ENCODE measurements around the gene SPIN1. TPM values are rescaled to one million over a fixed set of nuclear protein-coding genes. Genes with fewer than 3 reads are reported as not detected.

Gene SPIN1
- total RNA-seq, 1 experiment from 2014 or later, result 76.9 TPM

DNA sequence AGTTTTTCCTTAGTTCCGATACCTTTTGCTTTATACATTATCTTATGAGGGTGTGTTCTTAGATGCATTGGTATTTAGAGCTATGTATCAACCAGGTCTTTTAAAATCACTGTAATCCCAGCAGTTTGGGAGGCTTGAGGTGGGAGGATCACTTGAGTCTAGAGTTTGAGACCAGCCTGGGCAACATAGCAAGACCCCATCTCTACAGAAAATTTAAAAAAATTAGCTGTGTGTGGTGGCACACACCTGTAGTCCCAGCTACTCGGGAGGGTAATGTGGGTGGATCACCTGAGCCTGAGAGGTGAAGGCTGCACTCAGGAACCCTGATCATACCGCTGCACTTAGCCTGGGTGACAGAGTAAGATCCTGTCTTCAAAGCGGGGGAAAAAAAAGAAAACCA lies 15.1 kb downstream of the SPIN1 start:
- POLR2A ChIA-PET, result no interaction called here
- in situ Hi-C loops (cut with HindIII; ENCODE audit: low pct_unique_long_range_greater_than_20kb, low sequenced_read_pairs), result no loop called here

DNA sequence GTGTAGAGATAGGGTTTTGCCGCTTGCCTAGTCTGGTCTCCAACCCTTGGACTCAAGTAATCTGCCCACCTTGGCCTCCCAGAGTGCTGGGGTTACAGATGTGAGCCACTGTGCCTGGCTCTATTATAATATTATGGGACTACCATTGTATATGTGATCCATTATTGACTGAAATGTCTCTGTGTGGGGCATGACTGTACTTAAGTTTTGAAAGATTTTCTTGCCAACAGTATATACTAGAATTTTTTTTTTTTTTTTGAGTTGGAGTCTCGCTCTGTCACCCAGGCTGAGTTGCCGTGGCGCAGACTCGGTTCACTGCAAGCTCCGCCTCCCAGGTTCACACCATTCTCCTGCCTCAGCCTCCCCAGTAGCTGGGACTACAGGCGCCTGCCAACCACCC lies 17.8 kb downstream of the SPIN1 start:
- TF ChIP-seq SIN3A (IDR thresholded peaks at IDR 0.05; ENCODE audit: borderline replicate concordance, insufficient read depth, low read depth, low read length), result no peak
- no peak for TF ChIP-seq POLR2AphosphoS5 (IDR thresholded peaks at IDR 0.05; ENCODE audit: low read depth, low read length)
- TF ChIP-seq TCF7L2 (IDR thresholded peaks at IDR 0.05; ENCODE audit: low read depth, low read length), result no peak
- TF ChIP-seq, protein P1, sequence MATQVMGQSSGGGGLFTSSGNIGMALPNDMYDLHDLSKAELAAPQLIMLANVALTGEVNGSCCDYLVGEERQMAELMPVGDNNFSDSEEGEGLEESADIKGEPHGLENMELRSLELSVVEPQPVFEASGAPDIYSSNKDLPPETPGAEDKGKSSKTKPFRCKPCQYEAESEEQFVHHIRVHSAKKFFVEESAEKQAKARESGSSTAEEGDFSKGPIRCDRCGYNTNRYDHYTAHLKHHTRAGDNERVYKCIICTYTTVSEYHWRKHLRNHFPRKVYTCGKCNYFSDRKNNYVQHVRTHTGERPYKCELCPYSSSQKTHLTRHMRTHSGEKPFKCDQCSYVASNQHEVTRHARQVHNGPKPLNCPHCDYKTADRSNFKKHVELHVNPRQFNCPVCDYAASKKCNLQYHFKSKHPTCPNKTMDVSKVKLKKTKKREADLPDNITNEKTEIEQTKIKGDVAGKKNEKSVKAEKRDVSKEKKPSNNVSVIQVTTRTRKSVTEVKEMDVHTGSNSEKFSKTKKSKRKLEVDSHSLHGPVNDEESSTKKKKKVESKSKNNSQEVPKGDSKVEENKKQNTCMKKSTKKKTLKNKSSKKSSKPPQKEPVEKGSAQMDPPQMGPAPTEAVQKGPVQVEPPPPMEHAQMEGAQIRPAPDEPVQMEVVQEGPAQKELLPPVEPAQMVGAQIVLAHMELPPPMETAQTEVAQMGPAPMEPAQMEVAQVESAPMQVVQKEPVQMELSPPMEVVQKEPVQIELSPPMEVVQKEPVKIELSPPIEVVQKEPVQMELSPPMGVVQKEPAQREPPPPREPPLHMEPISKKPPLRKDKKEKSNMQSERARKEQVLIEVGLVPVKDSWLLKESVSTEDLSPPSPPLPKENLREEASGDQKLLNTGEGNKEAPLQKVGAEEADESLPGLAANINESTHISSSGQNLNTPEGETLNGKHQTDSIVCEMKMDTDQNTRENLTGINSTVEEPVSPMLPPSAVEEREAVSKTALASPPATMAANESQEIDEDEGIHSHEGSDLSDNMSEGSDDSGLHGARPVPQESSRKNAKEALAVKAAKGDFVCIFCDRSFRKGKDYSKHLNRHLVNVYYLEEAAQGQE (IDR thresholded peaks at IDR 0.05; ENCODE audit: insufficient read depth in 1 of 2, low read depth in 2 of 2, low read length in 1 of 2), result no peak
- TF ChIP-seq, protein P2, sequence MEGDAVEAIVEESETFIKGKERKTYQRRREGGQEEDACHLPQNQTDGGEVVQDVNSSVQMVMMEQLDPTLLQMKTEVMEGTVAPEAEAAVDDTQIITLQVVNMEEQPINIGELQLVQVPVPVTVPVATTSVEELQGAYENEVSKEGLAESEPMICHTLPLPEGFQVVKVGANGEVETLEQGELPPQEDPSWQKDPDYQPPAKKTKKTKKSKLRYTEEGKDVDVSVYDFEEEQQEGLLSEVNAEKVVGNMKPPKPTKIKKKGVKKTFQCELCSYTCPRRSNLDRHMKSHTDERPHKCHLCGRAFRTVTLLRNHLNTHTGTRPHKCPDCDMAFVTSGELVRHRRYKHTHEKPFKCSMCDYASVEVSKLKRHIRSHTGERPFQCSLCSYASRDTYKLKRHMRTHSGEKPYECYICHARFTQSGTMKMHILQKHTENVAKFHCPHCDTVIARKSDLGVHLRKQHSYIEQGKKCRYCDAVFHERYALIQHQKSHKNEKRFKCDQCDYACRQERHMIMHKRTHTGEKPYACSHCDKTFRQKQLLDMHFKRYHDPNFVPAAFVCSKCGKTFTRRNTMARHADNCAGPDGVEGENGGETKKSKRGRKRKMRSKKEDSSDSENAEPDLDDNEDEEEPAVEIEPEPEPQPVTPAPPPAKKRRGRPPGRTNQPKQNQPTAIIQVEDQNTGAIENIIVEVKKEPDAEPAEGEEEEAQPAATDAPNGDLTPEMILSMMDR (IDR thresholded peaks at IDR 0.05), result no peak
- no peaks in the 10 kb centered on the region for H3K36me3 ChIP-seq (ENCODE audit: control insufficient read depth, insufficient read depth, low read length)
- DNase-seq (ENCODE audit: low read depth, low spot score), result no peak
- no peaks in the 10 kb centered on the region for H3K9me3 ChIP-seq (ENCODE audit: control insufficient read depth, insufficient read depth, low read depth, low read length)
- H3K4me1 ChIP-seq (ENCODE audit: control insufficient read depth, insufficient read depth, low read length), result no peaks in the 10 kb centered on the region; the same call in 1 of the 2 replicates
- in situ Hi-C loops (cut with HindIII; ENCODE audit: low pct_unique_long_range_greater_than_20kb, low sequenced_read_pairs) (no loop called here), intact Hi-C loops (cut with micrococcal nuclease; ENCODE audit: unreplicated experiment) (no loop called here)
- H3K27me3 ChIP-seq (ENCODE audit: control insufficient read depth, insufficient read depth, low read length), result no peaks in the 10 kb centered on the region
- no peak overlapping the region for H3K4me3 ChIP-seq (ENCODE audit: low read depth in 2 of 2, low read length in 2 of 2)
- ChIA-PET CTCF (interaction anchor here (0.7 kb wide), 1 partner anchor 454 kb away, joined by 8 read pairs; no protein-coding TSS in a partner anchor), POLR2A (interaction anchor here (0.6 kb wide), 2 partner anchors 41 to 128 kb away, joined by 4 to 8 read pairs; no protein-coding TSS in a partner anchor)
- ATAC-seq, result no peak
- no peak overlapping the region for H3K27ac ChIP-seq (ENCODE audit: low read length)
- BruUV-seq (replicated peaks), result no TSS peak

More for the DNA sequence above, 15.1 kb downstream of the SPIN1 start:
- Histone ChIP-seq H3K27me3 (ENCODE audit: control insufficient read depth, insufficient read depth, low read length) (no peaks in the 10 kb centered on the region), H3K4me1 (ENCODE audit: control insufficient read depth, insufficient read depth, low read length) (peaks cover 11% of the 10 kb centered on the region), H3K36me3 (ENCODE audit: control insufficient read depth, insufficient read depth, low read length) (no peaks in the 10 kb centered on the region), H3K4me3 (ENCODE audit: low read depth in 2 of 2, low read length in 2 of 2) (no peak overlapping the region), H3K27ac (ENCODE audit: low read length) (no peak overlapping the region), H3K9me3 (ENCODE audit: control insufficient read depth, insufficient read depth, low read depth, low read length) (no peaks in the 10 kb centered on the region)
- no TSS peak for BruUV-seq (replicated peaks)
- DNase-seq (ENCODE audit: low read depth, low spot score) (no peak), ATAC-seq (no peak)
- TF ChIP-seq, protein P1 (IDR thresholded peaks at IDR 0.05; ENCODE audit: insufficient read depth in 1 of 2, low read depth in 2 of 2, low read length in 1 of 2), result no peak
- TF ChIP-seq, protein P2 (IDR thresholded peaks at IDR 0.05), result no peak
- TF ChIP-seq POLR2AphosphoS5 (IDR thresholded peaks at IDR 0.05; ENCODE audit: low read depth, low read length) (no peak), SIN3A (IDR thresholded peaks at IDR 0.05; ENCODE audit: borderline replicate concordance, insufficient read depth, low read depth, low read length) (no peak), TCF7L2 (IDR thresholded peaks at IDR 0.05; ENCODE audit: low read depth, low read length) (no peak)
- intact Hi-C loops (cut with micrococcal nuclease; ENCODE audit: unreplicated experiment), result no loop called here
- CTCF ChIA-PET, result no interaction called here
